Upper lobe of left lung (tissue), 6 donors: ENCODE measurements around the gene CDC42SE1. TPM values are rescaled to one million over a fixed set of nuclear protein-coding genes. Genes with fewer than 3 reads are reported as not detected.
A peak's percentile ranks its signal among the peaks of the same experiment; 100 is the strongest.

ENCODE experiments used
- ATAC-seq, 2 donors: fragments of 200-7000 bp; cut with Tn5 transposase; one replicate each; pipeline ENCODE4 v1.9.1; 2022; ENCODE audit warnings: mild to moderate bottlenecking in 2 of 2, moderate library complexity in 2 of 2; ENCODE audit not compliant: low FRiP score in 2 of 2
- DNase-seq, 2 donors: peaks; one replicate each; pipeline ENCODE4 v3.0.0-alpha.2; 2019 to 2020
- H3K27ac ChIP-seq, 4 donors: fragments of 200-600 bp; sonication (generic); one replicate each; pipeline ENCODE4 v1.5.1; 2016 to 2019
- H3K27me3 ChIP-seq, 4 donors: fragments of 200-600 bp; sonication (generic); one replicate each; pipeline ENCODE4 v1.5.1; 2017 to 2019
- H3K36me3 ChIP-seq, 4 donors: fragments of 200-600 bp; sonication (generic); one replicate each; pipeline ENCODE4 v1.5.1; 2016 to 2019
- H3K4me1 ChIP-seq, 4 donors: fragments of 200-600 bp; sonication (generic); one replicate each; pipeline ENCODE4 v1.5.1; 2018 to 2019
- H3K4me3 ChIP-seq, 4 donors: fragments of 200-600 bp; sonication (generic); one replicate each; pipeline ENCODE4 v1.5.1; 2017 to 2019; ENCODE audit warnings: mild to moderate bottlenecking in 2 of 4, moderate library complexity in 1 of 4
- H3K9me3 ChIP-seq, 4 donors: fragments of 200-600 bp; sonication (generic); one replicate each; pipeline ENCODE4 v1.5.1; 2018 to 2019
- EP300 ChIP-seq, 4 donors: sonication (generic); formaldehyde crosslinking; IDR thresholded peaks; one replicate each; pipeline ENCODE4 v1.5.1; 2017; ENCODE audit warnings: antibody characterized with exemption in 4 of 4, control low read depth in 2 of 4
- POLR2A ChIP-seq, 4 donors: fragments of 450-650 bp; IDR thresholded peaks; one replicate each; pipeline ENCODE4 v1.5.1; 2016 to 2017; ENCODE audit warnings: antibody characterized with exemption in 4 of 4, mild to moderate bottlenecking in 2 of 4
- POLR2AphosphoS5 ChIP-seq, 2 donors: sonication (generic); formaldehyde crosslinking; IDR thresholded peaks; one replicate each; pipeline ENCODE4 v1.5.1; 2017; ENCODE audit warnings: antibody characterized with exemption in 2 of 2
- WGBS, 2 donors: methylation state at CpG; one replicate each; pipeline ENCODE4 v1.1.5; 2017 to 2018; 5-methylcytosine and 5-hydroxymethylcytosine counted together
- total RNA-seq, 6 donors: library from RNA; depleted of rRNA in 4 of 6; stranded (reverse); fragments of >200 nt in 4 of 6; gene quantifications; one replicate each; pipeline versions ENCODE4 v1.1.0 to v1.2.1, GENCODE V29; 2016 to 2021
- TF ChIP-seq, protein P1 (sequence below), 6 experiments: fragments of 450-650 bp in 4 of 6; fragments of 200-600 bp in 2 of 6; sonication (generic) in 2 of 6; IDR thresholded peaks; one replicate each; pipeline ENCODE4 v1.5.1; 2016 to 2019; ENCODE audit warnings: antibody characterized with exemption in 6 of 6
- donor health status: DM: no; HTN: no; CAD: no; lungs with moderate emphysema.
- donor health status: DM: no; HTN: yes; CAD: no; lungs with severe emphysema.

CDC42SE1 gene
- total RNA-seq, 6 donors from 2014 or later: 66.9 to 131 (median 90.5) TPM

DNA sequence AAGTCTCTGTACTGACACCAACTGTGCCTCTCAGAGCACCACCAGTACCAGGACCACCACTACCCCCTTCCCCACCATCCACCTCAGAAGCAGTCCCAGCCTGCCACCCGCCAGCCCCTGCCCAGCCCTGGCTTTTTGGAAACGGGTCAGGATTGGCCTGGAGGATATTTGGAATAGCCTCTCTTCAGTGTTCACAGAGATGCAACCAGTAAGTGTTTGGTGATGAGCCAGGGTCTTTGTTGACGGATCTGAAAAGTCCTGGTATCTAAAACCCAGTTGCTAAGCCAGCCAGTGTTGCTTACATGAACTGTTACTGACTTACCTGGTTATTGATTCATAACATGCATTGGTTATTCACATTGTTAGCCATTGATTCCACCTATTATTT, 10.8 kb downstream of the CDC42SE1 start:
- H3K9me3 ChIP-seq: no peaks in the 10 kb centered on the region
- no peaks in the 10 kb centered on the region for H3K27me3 ChIP-seq
- peaks cover 9 to 26% (median 14%) of the 10 kb centered on the region in 4 donors for H3K4me1 ChIP-seq
- no peak for DNase-seq
- no peak for ATAC-seq
- TF ChIP-seq, protein P1, sequence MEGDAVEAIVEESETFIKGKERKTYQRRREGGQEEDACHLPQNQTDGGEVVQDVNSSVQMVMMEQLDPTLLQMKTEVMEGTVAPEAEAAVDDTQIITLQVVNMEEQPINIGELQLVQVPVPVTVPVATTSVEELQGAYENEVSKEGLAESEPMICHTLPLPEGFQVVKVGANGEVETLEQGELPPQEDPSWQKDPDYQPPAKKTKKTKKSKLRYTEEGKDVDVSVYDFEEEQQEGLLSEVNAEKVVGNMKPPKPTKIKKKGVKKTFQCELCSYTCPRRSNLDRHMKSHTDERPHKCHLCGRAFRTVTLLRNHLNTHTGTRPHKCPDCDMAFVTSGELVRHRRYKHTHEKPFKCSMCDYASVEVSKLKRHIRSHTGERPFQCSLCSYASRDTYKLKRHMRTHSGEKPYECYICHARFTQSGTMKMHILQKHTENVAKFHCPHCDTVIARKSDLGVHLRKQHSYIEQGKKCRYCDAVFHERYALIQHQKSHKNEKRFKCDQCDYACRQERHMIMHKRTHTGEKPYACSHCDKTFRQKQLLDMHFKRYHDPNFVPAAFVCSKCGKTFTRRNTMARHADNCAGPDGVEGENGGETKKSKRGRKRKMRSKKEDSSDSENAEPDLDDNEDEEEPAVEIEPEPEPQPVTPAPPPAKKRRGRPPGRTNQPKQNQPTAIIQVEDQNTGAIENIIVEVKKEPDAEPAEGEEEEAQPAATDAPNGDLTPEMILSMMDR (IDR thresholded peaks at IDR 0.05): peak in 2 of 6 experiments; percentile 29 to 56
- TF ChIP-seq EP300 (IDR thresholded peaks at IDR 0.05): no peak
- H3K27ac ChIP-seq: peak overlapping the region; percentile 74 to 91 (median 86)
- 27 to 67% methylated on average over 1 to 3 of the region's 3 CpGs for WGBS, 2 donors
- peaks cover 20 to 27% (median 23%) of the 10 kb centered on the region in 4 donors for H3K36me3 ChIP-seq
- H3K4me3 ChIP-seq: peak overlapping the region in 3 of 4 donors; percentile 68 to 80 (median 68)

DNA sequence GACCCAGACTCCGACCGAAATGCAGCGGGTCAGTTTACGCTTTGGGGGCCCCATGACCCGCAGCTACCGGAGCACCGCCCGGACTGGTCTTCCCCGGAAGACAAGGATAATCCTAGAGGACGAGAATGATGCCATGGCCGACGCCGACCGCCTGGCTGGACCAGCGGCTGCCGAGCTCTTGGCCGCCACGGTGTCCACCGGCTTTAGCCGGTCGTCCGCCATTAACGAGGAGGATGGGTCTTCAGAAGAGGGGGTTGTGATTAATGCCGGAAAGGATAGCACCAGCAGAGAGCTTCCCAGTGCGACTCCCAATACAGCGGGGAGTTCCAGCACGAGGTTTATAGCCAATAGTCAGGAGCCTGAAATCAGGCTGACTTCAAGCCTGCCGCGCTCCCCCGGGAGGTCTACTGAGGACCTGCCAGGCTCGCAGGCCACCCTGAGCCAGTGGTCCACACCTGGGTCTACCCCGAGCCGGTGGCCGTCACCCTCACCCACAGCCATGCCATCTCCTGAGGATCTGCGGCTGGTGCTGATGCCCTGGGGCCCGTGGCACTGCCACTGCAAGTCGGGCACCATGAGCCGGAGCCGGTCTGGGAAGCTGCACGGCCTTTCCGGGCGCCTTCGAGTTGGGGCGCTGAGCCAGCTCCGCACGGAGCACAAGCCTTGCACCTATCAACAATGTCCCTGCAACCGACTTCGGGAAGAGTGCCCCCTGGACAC, 11.3 kb downstream of the CDC42SE1 start:
- Histone ChIP-seq H3K36me3 (peaks cover 16 to 23% (median 19%) of the 10 kb centered on the region in 4 donors), H3K4me3 (peak overlapping the region; percentile 68 to 80 (median 70)), H3K27ac (peak overlapping the region; percentile 74 to 91 (median 86)), H3K9me3 (no peaks in the 10 kb centered on the region), H3K27me3 (no peaks in the 10 kb centered on the region), H3K4me1 (peaks cover 9 to 26% (median 14%) of the 10 kb centered on the region in 4 donors)
- TF ChIP-seq POLR2AphosphoS5 (IDR thresholded peaks at IDR 0.05) (peak in 1 of 2 donors; percentile 10), POLR2A (IDR thresholded peaks at IDR 0.05) (peak in 1 of 4 donors; percentile 45), EP300 (IDR thresholded peaks at IDR 0.05) (no peak)
- TF ChIP-seq, protein P1 (IDR thresholded peaks at IDR 0.05): peak in 4 of 6 experiments; percentile 40 to 73 (median 68)
- 0 to 2% methylated on average over 8 to 38 of the region's 48 CpGs for WGBS, 2 donors
- DNase-seq: peak; percentile 86 to 90
- ATAC-seq: peak; percentile 84 to 89

DNA sequence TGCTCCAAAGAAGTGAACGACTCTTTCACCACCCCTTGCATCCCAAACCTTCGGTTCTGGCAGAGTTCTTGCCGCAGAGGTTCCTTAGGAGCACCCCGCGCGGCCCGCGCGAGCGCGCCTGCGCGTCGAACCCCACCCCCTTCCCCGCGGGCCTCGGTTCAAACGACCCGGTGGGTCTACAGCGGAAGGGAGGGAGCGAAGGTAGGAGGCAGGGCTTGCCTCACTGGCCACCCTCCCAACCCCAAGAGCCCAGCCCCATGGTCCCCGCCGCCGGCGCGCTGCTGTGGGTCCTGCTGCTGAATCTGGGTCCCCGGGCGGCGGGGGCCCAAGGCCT, 11.9 kb downstream of the CDC42SE1 start, which contains the start of gene C1orf56:
Gene C1orf56, plus strand, starts transcription at position 161 of the 334 bp plus-strand sequence. Its CDS starts 97 bp downstream, at position 258.
- H3K36me3 ChIP-seq: peaks cover 10 to 20% (median 14%) of the 10 kb centered on the region in 4 donors
- H3K27me3 ChIP-seq: no peaks in the 10 kb centered on the region
- ATAC-seq (peak; percentile 72 to 90), DNase-seq (peak; percentile 77 to 93)
- H3K9me3 ChIP-seq: no peaks in the 10 kb centered on the region
- WGBS, 2 donors: 0% methylated on average over 2 to 16 of the region's 29 CpGs
- TF ChIP-seq POLR2A (IDR thresholded peaks at IDR 0.05) (peak in 2 of 4 donors; percentile 18 to 61), POLR2AphosphoS5 (IDR thresholded peaks at IDR 0.05) (peak; percentile 43 to 75)
- TF ChIP-seq, protein P1 (IDR thresholded peaks at IDR 0.05): no peak
- peak within 1 kb of the TSS; percentile 68 to 80 (median 70) for H3K4me3 ChIP-seq
- peaks cover 9 to 26% (median 14%) of the 10 kb centered on the region in 4 donors for H3K4me1 ChIP-seq
- peak within 1 kb of the TSS; percentile 74 to 91 (median 86) for H3K27ac ChIP-seq

DNA sequence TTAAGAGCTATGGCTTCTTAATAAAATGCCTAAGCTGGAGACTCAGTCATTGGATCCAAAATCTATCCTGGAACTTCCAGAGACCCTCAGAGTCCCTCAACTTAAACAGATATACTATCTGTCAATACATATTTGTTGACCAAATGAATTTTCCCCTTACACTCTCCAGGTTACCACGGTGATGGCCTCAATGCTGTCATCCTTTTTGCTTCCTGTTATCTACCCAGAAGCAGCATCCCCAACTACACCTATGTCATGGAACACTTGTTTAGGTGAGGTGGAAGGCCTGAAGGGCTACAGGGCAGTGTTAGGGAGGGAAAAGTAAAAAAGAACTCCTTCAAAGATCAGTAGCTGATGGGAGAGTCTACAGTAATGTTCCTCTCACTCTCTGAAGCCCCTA, 16.3 kb downstream of the CDC42SE1 start:
- H3K27ac ChIP-seq: no peak overlapping the region
- H3K4me1 ChIP-seq: peaks cover 3 to 13% (median 8%) of the 10 kb centered on the region in 4 donors
- no peaks in the 10 kb centered on the region for H3K9me3 ChIP-seq
- TF ChIP-seq, protein P1 (IDR thresholded peaks at IDR 0.05): no peak
- TF ChIP-seq POLR2AphosphoS5 (IDR thresholded peaks at IDR 0.05) (no peak), EP300 (IDR thresholded peaks at IDR 0.05) (no peak), POLR2A (IDR thresholded peaks at IDR 0.05) (no peak)
- 91 to 100% methylated on average over 1 of the region's 1 CpG for WGBS, 2 donors
- H3K27me3 ChIP-seq: no peaks in the 10 kb centered on the region
- no peak overlapping the region for H3K4me3 ChIP-seq
- ATAC-seq: no peak
- no peak for DNase-seq
- peaks cover 0 to 14% (median 0%) of the 10 kb centered on the region in 4 donors for H3K36me3 ChIP-seq
